HG02623 (cell line): ENCODE data around the gene PIGW.

Experiments used
- ATAC-seq: cut with Tn5 transposase; IDR thresholded peaks from one replicate; pipeline ENCODE4 v1.9.1; 2021; ENCODE audit warnings: moderate library complexity; ENCODE audit not compliant: unreplicated experiment

Gene PIGW

DNA sequence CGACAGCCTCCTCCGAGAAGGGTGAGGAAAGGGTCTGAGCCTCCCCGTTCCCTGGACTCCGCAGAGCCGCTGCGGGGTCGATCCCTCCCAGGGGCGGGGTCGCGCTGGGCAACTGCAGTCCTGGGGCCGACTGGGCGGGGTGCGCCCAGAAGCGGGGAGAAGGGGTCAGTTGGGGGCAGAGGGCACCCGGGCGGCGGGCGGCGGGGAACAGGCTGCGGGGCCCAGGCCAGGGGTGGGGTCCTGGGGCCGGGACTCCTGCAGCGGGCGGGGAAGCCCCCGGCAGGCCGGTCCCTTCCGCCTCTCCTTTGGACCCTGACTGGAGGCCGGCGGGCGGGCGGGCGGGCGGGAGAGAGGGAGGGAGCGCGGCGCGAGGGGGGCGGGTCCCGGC, 10.3 kb downstream of the PIGW start:
- peak; percentile 31 for ATAC-seq

DNA sequence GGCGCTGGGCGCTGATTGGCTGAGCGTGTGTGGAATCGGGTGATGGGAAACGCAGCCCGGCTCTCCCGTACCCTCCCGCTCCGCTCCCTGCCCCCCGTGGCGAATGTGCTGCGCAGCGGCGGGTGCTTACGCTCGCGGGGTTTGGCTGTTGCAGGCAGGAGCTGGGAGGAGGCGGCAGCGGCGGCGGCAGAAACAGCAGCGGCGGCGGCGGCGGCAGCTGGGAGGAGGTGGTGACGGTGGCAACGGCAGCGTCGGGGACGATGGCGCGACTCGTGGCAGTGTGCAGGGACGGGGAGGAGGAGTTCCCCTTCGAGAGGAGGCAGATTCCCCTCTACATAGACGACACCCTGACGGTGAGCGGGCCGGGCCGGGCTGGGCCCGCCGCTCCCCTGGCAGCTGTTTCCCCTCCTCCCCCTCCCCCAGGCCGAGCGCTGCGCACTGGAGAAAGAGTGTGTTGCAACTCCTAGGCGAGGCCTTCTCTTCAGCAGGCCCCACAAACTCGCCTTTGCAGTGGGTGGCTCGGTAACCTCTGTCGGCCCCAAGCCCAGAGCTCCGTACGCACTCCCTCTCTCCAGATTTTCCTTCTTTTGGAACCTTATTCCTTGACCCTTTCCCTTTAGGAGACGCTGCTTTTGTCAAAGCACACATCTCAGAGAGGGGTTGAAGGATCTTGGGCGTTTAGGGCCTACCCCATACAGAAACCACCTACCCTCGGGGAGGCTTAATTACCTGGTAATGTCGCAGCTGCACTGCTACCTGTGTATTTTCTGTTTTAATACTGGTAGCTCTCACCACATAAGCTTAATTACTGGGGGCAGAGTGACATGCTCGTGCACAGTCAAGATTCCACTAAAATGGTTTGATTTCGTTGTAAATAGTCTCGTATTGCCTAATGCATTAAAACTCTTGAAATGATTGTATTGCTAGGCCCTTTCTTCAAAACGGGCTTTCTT, 11.0 kb downstream of the PIGW start:
- peak; percentile 53 for ATAC-seq

GRCh38 chr17:36546418-36547093, 11.8 kb downstream of the PIGW start:
- ATAC-seq, result no peak

DNA sequence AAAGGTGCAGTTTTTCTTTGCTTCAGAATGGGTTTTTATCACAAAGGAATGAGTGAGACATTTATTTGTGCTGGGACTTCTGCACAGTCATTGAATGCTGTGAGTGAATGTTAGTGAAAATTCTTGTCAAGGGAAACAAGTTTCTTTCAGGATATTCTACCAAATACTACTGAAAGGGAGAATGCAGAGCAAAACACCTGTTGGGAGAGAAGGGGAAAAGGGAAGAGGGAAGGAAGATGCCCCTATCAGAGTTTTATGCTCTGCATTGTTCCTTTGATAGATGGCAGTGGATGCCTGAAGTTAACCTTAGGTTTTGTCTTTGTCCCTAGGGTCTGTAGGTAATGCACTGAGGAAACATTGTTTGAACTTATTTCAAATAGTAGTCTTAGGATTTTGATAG, 13.0 kb downstream of the PIGW start:
- no peak for ATAC-seq

GRCh38 chr17:36550491-36551417, 16.0 kb downstream of the PIGW start:
- no peak for ATAC-seq

DNA sequence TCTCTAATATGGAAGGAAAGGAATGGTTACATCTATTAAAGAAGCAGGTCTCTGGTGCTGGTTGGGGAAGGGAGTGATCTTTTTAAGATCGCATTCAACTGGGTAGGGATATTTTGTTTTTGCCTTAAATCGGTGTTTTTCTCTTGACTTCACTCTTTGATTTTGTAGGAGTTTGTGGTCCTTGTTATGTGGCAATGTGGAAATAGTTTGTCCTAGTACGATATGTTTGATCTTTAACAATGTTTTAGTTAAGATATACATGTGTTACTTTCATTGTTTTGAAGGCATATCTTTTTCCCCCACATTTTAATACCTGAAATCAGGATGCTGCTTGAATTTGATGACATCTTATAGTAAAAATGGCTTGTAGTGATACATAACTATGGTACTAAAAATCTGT, 18.7 kb downstream of the PIGW start:
- no peak for ATAC-seq

- no peak for ATAC-seq
These were observed 31.3 kb downstream of the PIGW start for GRCh38 chr17:36566081-36566480.

DNA sequence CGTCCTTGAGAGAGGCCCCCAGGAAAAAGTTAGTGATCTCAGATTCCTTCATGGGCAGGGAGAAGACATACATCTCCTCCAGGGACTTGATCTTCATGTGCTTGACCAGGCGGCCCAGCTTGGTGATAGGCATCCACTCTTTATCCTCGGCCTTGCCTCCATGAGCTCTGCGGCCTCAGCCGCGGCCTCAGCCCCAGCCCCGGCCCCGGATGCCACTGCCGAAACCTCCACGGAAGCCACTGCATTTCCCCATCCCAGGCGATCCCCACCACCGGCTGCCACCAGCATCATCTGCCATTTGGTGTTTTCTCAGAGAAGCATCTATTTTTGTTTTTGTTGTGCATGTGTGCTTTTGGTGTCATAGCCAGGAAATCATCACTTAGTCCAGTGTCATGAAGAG, 40.2 kb downstream of the PIGW start:
- no peak for ATAC-seq

DNA sequence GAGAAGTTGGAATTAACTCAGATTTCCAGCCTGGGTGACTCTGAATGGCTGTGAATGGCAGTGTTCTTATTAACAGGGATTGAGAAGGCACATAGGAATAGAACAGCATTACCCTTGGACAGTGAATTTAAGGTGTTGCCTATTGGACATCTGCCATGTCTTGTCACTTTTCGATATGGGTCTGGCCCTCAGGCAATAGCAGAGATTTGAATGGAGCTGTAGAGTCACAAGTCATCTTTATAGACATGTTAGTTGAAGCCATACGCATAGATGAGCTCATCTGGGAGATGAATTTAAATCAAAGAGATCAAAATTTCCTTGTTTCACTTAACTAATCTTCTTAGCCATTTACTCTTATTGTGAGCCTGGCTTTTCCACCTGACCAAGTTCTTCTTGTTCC, 42.0 kb downstream of the PIGW start:
- ATAC-seq, result no peak

GRCh38 chr17:36578671-36579070, 43.9 kb downstream of the PIGW start:
- ATAC-seq, result no peak

DNA sequence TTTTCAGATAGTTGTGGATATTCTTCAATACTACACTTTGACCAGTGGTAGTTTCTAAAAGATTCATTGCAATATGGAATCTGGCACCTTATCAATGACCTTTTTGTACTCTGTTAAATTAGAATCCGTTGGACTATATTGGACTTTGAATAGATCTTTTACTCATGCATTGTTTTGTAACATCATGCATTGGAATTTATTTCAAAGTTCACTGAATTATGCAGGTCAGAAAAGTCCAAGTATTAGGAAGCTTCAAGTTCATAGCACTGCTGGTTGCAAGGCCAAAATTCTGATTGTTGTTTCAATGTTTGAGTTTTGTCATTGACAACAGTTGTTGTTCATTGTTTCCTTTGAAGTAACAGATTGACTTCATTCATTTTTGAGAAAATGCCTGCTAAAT, 49.0 kb downstream of the PIGW start:
- no peak for ATAC-seq

GRCh38 chr17:36586138-36586537, 51.4 kb downstream of the PIGW start:
- ATAC-seq, result no peak
